ENCODE measurements around the gene SESN1. TPM values are rescaled to one million over a fixed set of nuclear protein-coding genes. Genes with fewer than 3 reads are reported as not detected.
"Not testable (repeated sequence)": the region's sequence is repeated elsewhere in the genome, so short reads cannot be mapped to it uniquely, and the experiment has no call there.

SESN1 gene
- total RNA-seq, 3 donors from 2014 or later: 3.9 to 7.0 (median 5.2) TPM

DNA sequence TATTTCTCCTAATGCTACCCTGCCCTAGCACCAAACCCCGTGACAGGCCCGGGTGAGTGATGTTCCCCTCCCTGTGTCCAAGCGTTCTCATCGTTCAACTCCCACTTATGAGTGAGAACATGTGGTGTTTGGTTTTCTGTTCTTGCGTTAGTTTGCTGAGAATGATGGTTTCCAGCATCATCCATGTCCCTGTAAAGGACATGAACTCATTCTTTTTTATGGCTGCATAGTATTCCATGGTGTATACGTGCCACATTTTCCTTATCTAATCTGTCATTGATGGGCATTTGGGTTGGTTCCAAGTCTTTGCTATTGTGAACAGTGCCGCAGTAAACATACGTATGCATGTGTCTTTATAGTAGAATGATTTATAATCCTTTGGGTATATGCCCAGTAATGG is 15.0 kb upstream of the SESN1 start:
- DNase-seq; H3K9me3 Mint-ChIP-seq; H3K27me3 Mint-ChIP-seq (ENCODE audit: low read depth); H3K36me3 Mint-ChIP-seq (ENCODE audit: insufficient read depth); ATAC-seq; H3K4me3 Mint-ChIP-seq; H3K4me1 Mint-ChIP-seq (ENCODE audit: low read depth): not testable (repeated sequence)

GRCh38 chr6:109105681-109106080 is 11.0 kb upstream of the SESN1 start:
- Mint-ChIP-seq H3K36me3 (ENCODE audit: insufficient read depth) (peaks cover 5% of the 10 kb centered on the region), H3K4me3 (no peak overlapping the region), H3K9me3 (no peaks in the 10 kb centered on the region), H3K4me1 (ENCODE audit: low read depth) (peaks cover 2% of the 10 kb centered on the region), H3K27me3 (ENCODE audit: low read depth) (no peaks in the 10 kb centered on the region)
- DNase-seq (no peak), ATAC-seq (no peak)

GRCh38 chr6:109104512-109104911 is 9.9 kb upstream of the SESN1 start:
- H3K4me1 Mint-ChIP-seq (ENCODE audit: low read depth): peaks cover 1% of the 10 kb centered on the region
- H3K9me3 Mint-ChIP-seq: no peaks in the 10 kb centered on the region
- no peak overlapping the region for H3K4me3 Mint-ChIP-seq
- no peaks in the 10 kb centered on the region for H3K27me3 Mint-ChIP-seq (ENCODE audit: low read depth)
- DNase-seq (no peak), ATAC-seq (no peak)
- H3K36me3 Mint-ChIP-seq (ENCODE audit: insufficient read depth): peaks cover 5% of the 10 kb centered on the region

- no peaks in the 10 kb centered on the region for H3K9me3 Mint-ChIP-seq
- peaks cover 1% of the 10 kb centered on the region for H3K4me1 Mint-ChIP-seq (ENCODE audit: low read depth)
- DNase-seq: no peak
- peak; percentile 41 to 53 for ATAC-seq
- H3K36me3 Mint-ChIP-seq (ENCODE audit: insufficient read depth): peaks cover 5% of the 10 kb centered on the region
- no peak overlapping the region for H3K4me3 Mint-ChIP-seq
- H3K27me3 Mint-ChIP-seq (ENCODE audit: low read depth): no peaks in the 10 kb centered on the region
These were observed 9.3 kb upstream of the SESN1 start for GRCh38 chr6:109103942-109104341.

GRCh38 chr6:109102762-109103161 is 8.1 kb upstream of the SESN1 start:
- peaks cover 7% of the 10 kb centered on the region for H3K36me3 Mint-ChIP-seq (ENCODE audit: insufficient read depth)
- H3K27me3 Mint-ChIP-seq (ENCODE audit: low read depth): no peaks in the 10 kb centered on the region
- no peak overlapping the region for H3K4me3 Mint-ChIP-seq
- ATAC-seq (no peak), DNase-seq (no peak)
- no peaks in the 10 kb centered on the region for H3K9me3 Mint-ChIP-seq
- peaks cover 1% of the 10 kb centered on the region for H3K4me1 Mint-ChIP-seq (ENCODE audit: low read depth)

DNA sequence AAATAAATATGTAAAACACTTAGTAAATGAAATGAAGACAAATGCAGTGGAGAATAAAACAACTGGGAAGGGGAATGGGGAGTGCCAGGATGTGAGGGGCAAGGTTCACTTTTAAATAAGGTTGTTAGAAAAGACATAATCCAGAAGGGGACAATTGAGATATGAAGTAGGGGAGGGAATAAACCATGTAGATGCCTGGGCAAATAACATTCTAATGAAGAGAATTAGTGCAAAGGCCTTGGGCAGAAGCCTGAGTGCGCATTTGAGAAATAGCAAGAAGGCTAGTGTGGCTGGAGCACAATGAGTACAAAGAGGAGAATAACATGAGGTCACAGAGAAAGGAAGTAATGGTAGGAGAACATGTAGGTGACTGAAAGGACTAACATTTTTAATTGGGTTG is 3.0 kb upstream of the SESN1 start:
- Mint-ChIP-seq H3K4me3 (no peak overlapping the region), H3K4me1 (ENCODE audit: low read depth) (peaks cover 20% of the 10 kb centered on the region), H3K36me3 (ENCODE audit: insufficient read depth) (peaks cover 7% of the 10 kb centered on the region), H3K27me3 (ENCODE audit: low read depth) (no peaks in the 10 kb centered on the region), H3K9me3 (no peaks in the 10 kb centered on the region)
- no peak for DNase-seq
- no peak for ATAC-seq

GRCh38 chr6:109096208-109096607 is 1.6 kb upstream of the SESN1 start:
- Mint-ChIP-seq H3K4me3 (peak overlapping the region; percentile 92), H3K36me3 (ENCODE audit: insufficient read depth) (peaks cover 2% of the 10 kb centered on the region), H3K27me3 (ENCODE audit: low read depth) (no peaks in the 10 kb centered on the region), H3K9me3 (no peaks in the 10 kb centered on the region), H3K4me1 (ENCODE audit: low read depth) (peaks cover 34% of the 10 kb centered on the region)
- ATAC-seq (no peak), DNase-seq (no peak)

GRCh38 chr6:109095835-109096084 is 1.1 kb upstream of the SESN1 start:
- peak overlapping the region; percentile 92 for H3K4me3 Mint-ChIP-seq
- no peak for ATAC-seq
- no peak for DNase-seq
- peaks cover 37% of the 10 kb centered on the region for H3K4me1 Mint-ChIP-seq (ENCODE audit: low read depth)
- no peaks in the 10 kb centered on the region for H3K27me3 Mint-ChIP-seq (ENCODE audit: low read depth)
- peaks cover 2% of the 10 kb centered on the region for H3K36me3 Mint-ChIP-seq (ENCODE audit: insufficient read depth)
- H3K9me3 Mint-ChIP-seq: no peaks in the 10 kb centered on the region

DNA sequence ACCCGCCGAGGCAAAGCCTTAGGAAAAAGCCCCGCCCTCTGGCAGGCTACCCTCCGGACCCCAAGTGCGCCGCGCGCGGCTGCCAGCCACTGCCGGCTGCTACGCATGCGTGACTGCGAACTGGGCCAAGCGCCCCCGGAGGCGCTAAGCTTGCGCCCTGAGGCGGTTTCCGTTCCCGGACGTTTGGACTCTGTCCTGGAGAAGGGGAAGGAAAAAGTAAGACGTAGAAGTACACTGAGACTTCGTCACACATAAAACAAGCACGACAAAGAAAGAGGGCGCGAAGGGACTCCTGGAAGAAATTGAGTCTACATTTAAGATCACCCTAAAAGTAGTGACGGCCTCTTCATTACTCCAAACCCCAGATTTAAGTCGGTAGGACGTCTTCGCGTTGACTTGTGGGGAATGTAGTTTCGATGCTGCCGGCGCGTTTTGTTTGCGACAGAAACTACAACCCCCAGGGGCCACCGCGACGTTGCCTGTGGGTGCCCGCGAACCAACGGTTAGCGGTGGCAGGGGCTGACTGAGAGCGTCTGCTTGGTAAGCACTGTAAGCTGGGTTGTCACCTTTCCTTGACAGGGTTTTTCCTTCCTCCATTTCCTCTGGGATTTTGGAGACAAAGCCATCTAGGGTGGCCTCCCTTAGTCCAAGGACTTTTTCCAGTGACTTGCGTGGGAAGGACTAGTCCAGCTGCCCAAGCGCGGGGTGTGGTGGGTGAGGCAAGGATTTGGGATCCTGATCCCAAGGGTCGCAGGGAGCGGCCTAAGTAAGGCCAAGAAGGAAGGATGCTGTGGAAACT is 589 bp upstream of the SESN1 start, which contains the start of gene CEP57L1:
Gene CEP57L1, plus strand, starts transcription at position 472 of the 799 bp plus-strand sequence. CDS start 49,715 bp downstream, outside the sequence.
- Mint-ChIP-seq H3K4me1 (ENCODE audit: low read depth) (peaks cover 39% of the 10 kb centered on the region), H3K36me3 (ENCODE audit: insufficient read depth) (peaks cover 2% of the 10 kb centered on the region), H3K9me3 (no peaks in the 10 kb centered on the region), H3K4me3 (peak within 1 kb of the TSS; percentile 92), H3K27me3 (ENCODE audit: low read depth) (no peaks in the 10 kb centered on the region)
- DNase-seq (peak; percentile 90), ATAC-seq (peak; percentile 70 to 81)

DNA sequence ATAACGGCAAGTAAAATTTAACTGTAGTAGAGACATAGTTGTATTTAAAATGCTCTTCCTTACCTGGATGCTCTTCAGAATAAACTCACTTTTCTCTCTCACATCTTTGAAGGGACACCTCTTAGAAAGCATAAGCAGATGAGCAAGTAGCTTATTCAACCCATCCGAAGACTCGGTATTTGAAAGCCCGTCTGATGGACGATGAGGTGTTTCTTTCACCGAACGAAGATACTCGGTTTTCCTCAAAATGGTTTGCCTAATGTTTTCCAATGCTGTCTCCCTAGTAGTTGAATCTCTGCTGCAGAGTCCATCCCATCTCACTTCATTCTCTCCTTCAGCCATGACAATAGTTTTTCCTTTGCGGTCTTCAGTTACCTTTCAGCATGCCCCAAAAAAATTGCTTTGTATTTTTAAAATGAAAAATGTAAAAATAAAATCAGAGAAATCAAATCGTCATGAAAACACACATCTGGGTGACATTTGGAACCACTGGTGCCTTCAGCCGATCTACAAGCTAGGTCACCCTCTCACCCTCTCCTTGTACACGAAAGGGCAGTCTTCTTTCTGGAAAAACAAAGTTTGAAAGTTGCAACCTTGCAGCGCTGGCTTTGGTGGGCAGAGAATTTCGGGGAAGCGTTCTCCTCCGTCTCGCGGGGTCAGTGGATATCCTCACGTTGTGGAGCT is 772 bp downstream of the SESN1 start:
- Mint-ChIP-seq H3K4me3 (peak overlapping the region; percentile 92), H3K9me3 (no peaks in the 10 kb centered on the region), H3K4me1 (ENCODE audit: low read depth) (peaks cover 42% of the 10 kb centered on the region), H3K36me3 (ENCODE audit: insufficient read depth) (peaks cover 1% of the 10 kb centered on the region), H3K27me3 (ENCODE audit: low read depth) (no peaks in the 10 kb centered on the region)
- DNase-seq (no peak), ATAC-seq (no peak)

DNA sequence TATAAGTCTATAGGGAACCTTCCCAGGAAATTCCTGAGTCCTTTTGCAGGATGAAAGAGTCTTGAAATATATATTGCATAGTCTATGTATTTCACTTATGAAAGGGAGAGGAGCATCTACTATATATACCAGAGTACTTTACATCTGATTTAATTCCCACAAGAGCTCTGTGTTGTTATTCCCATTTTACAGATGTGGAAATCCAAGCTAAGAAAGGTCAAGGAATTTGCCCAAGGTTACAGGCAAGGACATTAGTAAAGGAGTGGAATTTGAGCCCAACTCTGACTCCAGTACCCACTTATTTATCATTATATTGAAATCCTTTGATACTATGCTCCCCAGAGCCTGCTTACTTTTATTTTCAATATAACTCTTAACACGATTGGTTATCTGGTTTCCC is 2.6 kb downstream of the SESN1 start:
- H3K36me3 Mint-ChIP-seq (ENCODE audit: insufficient read depth): peaks cover 3% of the 10 kb centered on the region
- peaks cover 40% of the 10 kb centered on the region for H3K4me1 Mint-ChIP-seq (ENCODE audit: low read depth)
- H3K9me3 Mint-ChIP-seq: no peaks in the 10 kb centered on the region
- H3K27me3 Mint-ChIP-seq (ENCODE audit: low read depth): no peaks in the 10 kb centered on the region
- peak overlapping the region; percentile 56 for H3K4me3 Mint-ChIP-seq
- no peak for DNase-seq
- no peak for ATAC-seq

- no peaks in the 10 kb centered on the region for H3K9me3 Mint-ChIP-seq
- DNase-seq (no peak), ATAC-seq (no peak)
- no peaks in the 10 kb centered on the region for H3K27me3 Mint-ChIP-seq (ENCODE audit: low read depth)
- H3K36me3 Mint-ChIP-seq (ENCODE audit: insufficient read depth): peaks cover 3% of the 10 kb centered on the region
- peaks cover 38% of the 10 kb centered on the region for H3K4me1 Mint-ChIP-seq (ENCODE audit: low read depth)
- peak overlapping the region; percentile 56 for H3K4me3 Mint-ChIP-seq
These were observed 3.2 kb downstream of the SESN1 start for GRCh38 chr6:109091314-109092024.

- peaks cover 31% of the 10 kb centered on the region for H3K4me1 Mint-ChIP-seq (ENCODE audit: low read depth)
- DNase-seq (no peak), ATAC-seq (no peak)
- H3K27me3 Mint-ChIP-seq (ENCODE audit: low read depth): no peaks in the 10 kb centered on the region
- no peak overlapping the region for H3K4me3 Mint-ChIP-seq
- peaks cover 3% of the 10 kb centered on the region for H3K36me3 Mint-ChIP-seq (ENCODE audit: insufficient read depth)
- no peaks in the 10 kb centered on the region for H3K9me3 Mint-ChIP-seq
These were observed 5.7 kb downstream of the SESN1 start for GRCh38 chr6:109088995-109089394.

GRCh38 chr6:109087661-109088264 is 6.9 kb downstream of the SESN1 start:
- ATAC-seq: no peak
- DNase-seq: no peak
- Mint-ChIP-seq H3K36me3 (ENCODE audit: insufficient read depth) (peaks cover 3% of the 10 kb centered on the region), H3K4me3 (no peak overlapping the region), H3K9me3 (no peaks in the 10 kb centered on the region), H3K4me1 (ENCODE audit: low read depth) (peaks cover 23% of the 10 kb centered on the region), H3K27me3 (ENCODE audit: low read depth) (no peaks in the 10 kb centered on the region)
